Right ventricle myocardium inferior (tissue), 1 donor: ENCODE measurements around the gene TLK1. TPM values are rescaled to one million over a fixed set of nuclear protein-coding genes. Genes with fewer than 3 reads are reported as not detected.

Experiments
- ATAC-seq: fragments of 200-7000 bp; cut with Tn5 transposase; one replicate; pipeline ENCODE4 v1.9.1; 2020; ENCODE audit warnings: mild to moderate bottlenecking, moderate library complexity
- DNase-seq: peaks from one replicate; pipeline ENCODE4 v3.0.0; 2021; ENCODE audit errors: missing footprints
- intact Hi-C: fragments of 100-400 bp; cut with DNase I; formaldehyde crosslinking; loops from one replicate; pipeline ENCODE4 v1.11.0; 2022
- total RNA-seq: library from RNA; stranded (reverse); fragmentation: NEBNext Ultra II Directional; extraction: Animal tissue kit (Norgen Biotek cat#: 25700); gene quantifications from one replicate; pipeline ENCODE4 v1.2.1, GENCODE V29; 2021
- donor health status: DM: no; HTN: yes; CAD: no; lungs with severe emphysema.

TLK1 gene
- total RNA-seq, 1 donor from 2014 or later, result 26.7 TPM

GRCh38 chr2:170950221-170950761 lies 210.4 kb downstream of the TLK1 start:
- DNase-seq, result no peak
- ATAC-seq, result no peak
- intact Hi-C loops, result no loop called here

GRCh38 chr2:170949415-170949814 lies 211.3 kb downstream of the TLK1 start:
- DNase-seq (no peak), ATAC-seq (no peak)
- intact Hi-C loops, result no loop called here

- no peak for ATAC-seq
- intact Hi-C loops, result no loop called here
- DNase-seq, result no peak
These were observed 216.1 kb downstream of the TLK1 start for GRCh38 chr2:170944545-170944944.

GRCh38 chr2:170943596-170943995 lies 217.1 kb downstream of the TLK1 start:
- intact Hi-C loops, result no loop called here
- no peak for ATAC-seq
- DNase-seq, result no peak

GRCh38 chr2:170943041-170943440 lies 217.7 kb downstream of the TLK1 start:
- intact Hi-C loops, result no loop called here
- DNase-seq (no peak), ATAC-seq (no peak)

- DNase-seq (no peak), ATAC-seq (no peak)
- intact Hi-C loops, result no loop called here
These were observed 218.1 kb downstream of the TLK1 start for GRCh38 chr2:170942615-170943014.

Other genes starting within 250 kb of the TLK1 start
- gene GORASP2, start 231.6 kb downstream of the TLK1 start, total RNA-seq, result 57.1 TPM